ENCODE results near the gene CNTROB.
A peak's percentile ranks its signal among the peaks of the same experiment; 100 is the strongest.
"Not testable (repeated sequence)": the region's sequence is repeated elsewhere in the genome, so short reads cannot be mapped to it uniquely, and the experiment has no call there.

CNTROB gene

GRCh38 chr17:7951143-7951792, 19.3 kb downstream of the CNTROB start:
- DNase-seq (ENCODE audit: low spot score), result peak; percentile 74
- in situ Hi-C loops (cut with MboI; ENCODE audit: low sequenced_read_pairs, unreplicated experiment), result no loop called here
- no peak for TF ChIP-seq CTCF (IDR thresholded peaks at IDR 0.05; ENCODE audit: borderline replicate concordance, control extremely low read depth, extremely low read depth, insufficient read depth, missing control alignments)

GRCh38 chr17:7953266-7953665, 21.3 kb downstream of the CNTROB start:
- DNase-seq (ENCODE audit: low spot score); in situ Hi-C loops (cut with MboI; ENCODE audit: low sequenced_read_pairs, unreplicated experiment): not testable (repeated sequence)

- in situ Hi-C loops (cut with MboI; ENCODE audit: low sequenced_read_pairs, unreplicated experiment), result no loop called here
- TF ChIP-seq CTCF (IDR thresholded peaks at IDR 0.05; ENCODE audit: borderline replicate concordance, control extremely low read depth, extremely low read depth, insufficient read depth, missing control alignments), result no peak
- DNase-seq (ENCODE audit: low spot score), result no peak
Observed at GRCh38 chr17:7955414-7956227, 23.6 kb downstream of the CNTROB start.

GRCh38 chr17:7956228-7956965, 24.4 kb downstream of the CNTROB start:
- no peak for TF ChIP-seq CTCF (IDR thresholded peaks at IDR 0.05; ENCODE audit: borderline replicate concordance, control extremely low read depth, extremely low read depth, insufficient read depth, missing control alignments)
- no peak for DNase-seq (ENCODE audit: low spot score)
- in situ Hi-C loops (cut with MboI; ENCODE audit: low sequenced_read_pairs, unreplicated experiment), result no loop called here

- in situ Hi-C loops (cut with MboI; ENCODE audit: low sequenced_read_pairs, unreplicated experiment), result no loop called here
- TF ChIP-seq CTCF (IDR thresholded peaks at IDR 0.05; ENCODE audit: borderline replicate concordance, control extremely low read depth, extremely low read depth, insufficient read depth, missing control alignments), result no peak
- no peak for DNase-seq (ENCODE audit: low spot score)
Observed at GRCh38 chr17:7959503-7960253, 27.7 kb downstream of the CNTROB start.

- TF ChIP-seq CTCF (IDR thresholded peaks at IDR 0.05; ENCODE audit: borderline replicate concordance, control extremely low read depth, extremely low read depth, insufficient read depth, missing control alignments), result no peak
Observed at GRCh38 chr17:7961421-7961820, 29.4 kb downstream of the CNTROB start.

More at GRCh38 chr17:7961421-7961820, 29.4 kb downstream of the CNTROB start:
- in situ Hi-C loops (cut with MboI; ENCODE audit: low sequenced_read_pairs, unreplicated experiment), result no loop called here
- no peak for DNase-seq (ENCODE audit: low spot score)
